C4-2B (cell line): ENCODE results near the gene KRTAP1-4.

Source experiments
- ZFX ChIP-seq: fragments of 450-650 bp; IDR thresholded peaks from 2 replicates; pipeline ENCODE4 v1.6.1; 2017
- TF ChIP-seq, protein P1 (sequence below): fragments of 450-650 bp; conservative IDR thresholded peaks from 2 replicates; pipeline ENCODE4 v1.5.1; 2017; ENCODE audit warnings: mild to moderate bottlenecking

DNA sequence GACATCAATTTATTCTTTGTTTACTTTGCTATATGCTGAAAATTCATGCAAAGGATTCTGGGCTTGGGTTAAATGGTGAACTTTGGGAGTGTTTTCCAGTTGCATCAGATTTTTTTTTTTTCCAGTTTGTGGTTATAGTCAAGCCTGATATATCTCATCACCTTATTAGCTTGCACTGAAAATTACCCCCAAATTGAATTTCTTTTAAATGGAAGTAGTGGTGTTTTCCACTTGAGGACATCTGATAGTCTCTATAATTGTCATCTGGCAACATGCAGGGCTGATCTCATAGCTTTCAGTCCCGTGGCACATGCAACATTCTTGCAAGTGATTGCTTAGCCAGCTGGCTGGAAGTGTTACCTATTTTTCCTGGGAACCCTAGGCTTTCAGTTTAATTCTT is 16.4 kb downstream of the KRTAP1-4 start:
- TF ChIP-seq, protein P1, sequence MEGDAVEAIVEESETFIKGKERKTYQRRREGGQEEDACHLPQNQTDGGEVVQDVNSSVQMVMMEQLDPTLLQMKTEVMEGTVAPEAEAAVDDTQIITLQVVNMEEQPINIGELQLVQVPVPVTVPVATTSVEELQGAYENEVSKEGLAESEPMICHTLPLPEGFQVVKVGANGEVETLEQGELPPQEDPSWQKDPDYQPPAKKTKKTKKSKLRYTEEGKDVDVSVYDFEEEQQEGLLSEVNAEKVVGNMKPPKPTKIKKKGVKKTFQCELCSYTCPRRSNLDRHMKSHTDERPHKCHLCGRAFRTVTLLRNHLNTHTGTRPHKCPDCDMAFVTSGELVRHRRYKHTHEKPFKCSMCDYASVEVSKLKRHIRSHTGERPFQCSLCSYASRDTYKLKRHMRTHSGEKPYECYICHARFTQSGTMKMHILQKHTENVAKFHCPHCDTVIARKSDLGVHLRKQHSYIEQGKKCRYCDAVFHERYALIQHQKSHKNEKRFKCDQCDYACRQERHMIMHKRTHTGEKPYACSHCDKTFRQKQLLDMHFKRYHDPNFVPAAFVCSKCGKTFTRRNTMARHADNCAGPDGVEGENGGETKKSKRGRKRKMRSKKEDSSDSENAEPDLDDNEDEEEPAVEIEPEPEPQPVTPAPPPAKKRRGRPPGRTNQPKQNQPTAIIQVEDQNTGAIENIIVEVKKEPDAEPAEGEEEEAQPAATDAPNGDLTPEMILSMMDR, result no peak
- TF ChIP-seq ZFX, result no peak
